ENCODE results near the gene EEA1.
"Not testable (repeated sequence)": the region's sequence is repeated elsewhere in the genome, so short reads cannot be mapped to it uniquely, and the experiment has no call there.

EEA1 gene

GRCh38 chr12:92794356-92794755, 134.7 kb downstream of the EEA1 start:
- not testable (repeated sequence) for DNase-seq

GRCh38 chr12:92786045-92786444, 143.1 kb downstream of the EEA1 start:
- DNase-seq = peak; percentile 64

- DNase-seq = no peak
These were observed 143.5 kb downstream of the EEA1 start for GRCh38 chr12:92785563-92785950.

GRCh38 chr12:92784797-92785562, 144.1 kb downstream of the EEA1 start:
- peak; percentile 67 for DNase-seq

- no peak for DNase-seq
These were observed 144.7 kb downstream of the EEA1 start for GRCh38 chr12:92784356-92784755.

GRCh38 chr12:92779902-92780301, 149.2 kb downstream of the EEA1 start:
- peak; percentile 9 for DNase-seq

GRCh38 chr12:92778525-92778924, 150.6 kb downstream of the EEA1 start:
- no peak for DNase-seq

GRCh38 chr12:92775416-92775815, 153.7 kb downstream of the EEA1 start:
- DNase-seq = no peak

GRCh38 chr12:92771001-92771400, 158.1 kb downstream of the EEA1 start:
- DNase-seq = peak; percentile 40

GRCh38 chr12:92769124-92769901, 159.8 kb downstream of the EEA1 start:
- DNase-seq = peak; percentile 90

- DNase-seq = no peak
These were observed 163.2 kb downstream of the EEA1 start for GRCh38 chr12:92765871-92766270.

GRCh38 chr12:92764831-92765230, 164.3 kb downstream of the EEA1 start:
- DNase-seq = no peak

GRCh38 chr12:92762773-92763172, 166.3 kb downstream of the EEA1 start:
- DNase-seq = no peak

- DNase-seq = peak; percentile 76
These were observed 169.3 kb downstream of the EEA1 start for GRCh38 chr12:92759634-92760268.

- peak; percentile 56 for DNase-seq
These were observed 171.4 kb downstream of the EEA1 start for GRCh38 chr12:92757597-92758121.

GRCh38 chr12:92756898-92757596, 172.0 kb downstream of the EEA1 start:
- no peak for DNase-seq

GRCh38 chr12:92753976-92754885, 174.9 kb downstream of the EEA1 start:
- DNase-seq = no peak

GRCh38 chr12:92749691-92750090, 179.4 kb downstream of the EEA1 start:
- not testable (repeated sequence) for DNase-seq

- no peak for DNase-seq
These were observed 181.9 kb downstream of the EEA1 start for GRCh38 chr12:92747151-92747550.

- no peak for DNase-seq
These were observed 183.1 kb downstream of the EEA1 start for GRCh38 chr12:92745856-92746550.

GRCh38 chr12:92743026-92743425, 186.1 kb downstream of the EEA1 start:
- DNase-seq = no peak
